Daoy (cell line): ENCODE measurements around the gene ALDH1A2. TPM values are rescaled to one million over a fixed set of nuclear protein-coding genes. Genes with fewer than 3 reads are reported as not detected.

ENCODE experiments used
- DNase-seq: peaks from one replicate; pipeline ENCODE4 v3.0.0-alpha.2; 2015; ENCODE audit warnings: low read depth
- total RNA-seq: library from RNA; depleted of rRNA; stranded (reverse); fragments of >200 nt; shearing (Covaris generic); gene quantifications from 2 replicates; pipeline ENCODE4 v1.2.3, GENCODE V29; 2014

ALDH1A2 gene
- total RNA-seq, 1 experiment from 2014 or later, result not detected

DNA sequence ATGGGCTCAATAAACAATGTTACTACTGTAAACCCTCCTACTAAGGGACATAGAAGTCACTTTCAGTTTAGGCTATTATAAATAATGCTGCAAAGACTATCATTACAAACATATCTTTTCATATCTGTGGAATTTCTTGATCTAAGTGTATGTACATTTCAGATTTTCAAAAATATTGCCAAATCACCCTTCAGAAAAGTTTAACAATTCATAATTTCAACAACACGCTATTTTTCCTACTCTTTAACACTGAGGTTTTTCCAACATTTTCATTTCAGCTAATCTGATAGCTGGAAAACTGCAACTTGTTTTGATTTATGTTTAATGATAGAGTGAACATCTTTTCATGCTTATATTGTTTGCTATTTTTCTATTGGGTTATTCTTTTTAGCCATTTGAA lies 69.0 kb downstream of the ALDH1A2 start:
- DNase-seq, result no peak

DNA sequence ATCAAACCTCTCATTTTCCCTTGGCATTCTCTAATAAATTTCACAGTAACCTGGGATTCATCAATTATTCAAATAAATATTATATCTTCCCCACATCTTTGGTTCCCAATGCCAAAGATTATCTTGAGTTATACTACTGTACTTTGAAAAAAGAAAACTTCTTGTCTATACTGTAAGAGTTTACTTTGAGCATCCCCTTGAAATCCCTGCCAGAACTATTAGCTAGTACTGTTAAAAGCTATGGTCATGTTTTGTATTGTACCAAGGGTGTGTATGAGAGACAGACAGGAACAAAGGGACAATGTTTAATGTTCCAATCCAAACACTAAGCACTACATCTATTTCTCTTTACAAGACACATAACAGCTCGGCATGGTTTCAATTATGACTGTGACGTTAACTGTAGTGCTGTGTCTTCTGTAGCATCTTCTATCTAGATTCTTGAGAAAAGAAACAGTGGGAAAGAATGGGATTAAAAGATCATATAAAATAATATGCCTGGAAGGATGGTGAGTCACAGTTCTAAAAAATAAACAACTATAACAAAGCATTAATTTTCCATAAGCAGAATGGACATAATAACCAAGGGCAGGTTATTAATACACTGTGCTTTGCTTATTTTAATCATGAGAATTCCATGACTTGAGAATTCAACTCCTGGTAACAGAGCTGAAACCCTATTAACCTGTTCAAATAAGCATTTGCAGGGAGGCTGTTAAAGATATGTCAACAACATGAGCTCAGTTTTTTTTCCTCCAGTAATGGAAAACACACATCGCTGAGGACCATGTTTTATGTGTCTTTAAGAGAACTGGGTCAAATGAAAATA lies 71.1 kb downstream of the ALDH1A2 start:
- no peak for DNase-seq

DNA sequence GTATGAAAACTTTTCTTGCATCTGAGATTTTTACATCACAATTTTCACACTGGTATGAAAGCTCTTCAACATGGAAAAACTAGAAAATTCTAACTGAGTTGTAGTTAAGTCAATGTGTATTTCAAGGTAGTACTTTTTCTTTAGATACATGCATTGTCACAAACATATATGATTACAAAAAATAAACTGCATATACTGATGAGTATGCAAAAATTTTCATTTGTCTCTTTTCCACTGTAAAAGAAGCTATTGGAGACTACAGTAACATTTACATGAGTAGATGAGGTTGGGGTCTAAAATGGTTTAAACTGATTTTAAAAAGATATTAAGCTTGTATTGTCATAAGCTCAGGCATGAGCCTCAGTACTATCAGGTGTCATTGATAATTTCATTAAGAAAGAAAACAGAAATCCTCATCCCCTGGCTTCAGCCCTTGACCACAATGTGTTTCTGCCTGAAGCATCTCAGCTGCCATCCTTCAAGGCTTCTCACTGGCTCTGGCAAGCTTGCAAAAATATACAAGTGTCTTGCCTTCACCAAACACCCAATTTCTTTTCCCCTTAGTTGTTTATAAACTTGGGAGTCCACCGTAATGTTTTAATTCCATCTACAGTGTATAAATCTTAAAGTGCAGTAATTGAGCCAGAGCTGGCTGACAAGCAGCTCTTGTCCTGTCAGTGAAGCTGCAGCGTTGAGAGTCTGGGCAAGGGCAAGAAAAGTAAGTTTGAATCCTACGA lies 71.9 kb downstream of the ALDH1A2 start:
- DNase-seq, result no peak

DNA sequence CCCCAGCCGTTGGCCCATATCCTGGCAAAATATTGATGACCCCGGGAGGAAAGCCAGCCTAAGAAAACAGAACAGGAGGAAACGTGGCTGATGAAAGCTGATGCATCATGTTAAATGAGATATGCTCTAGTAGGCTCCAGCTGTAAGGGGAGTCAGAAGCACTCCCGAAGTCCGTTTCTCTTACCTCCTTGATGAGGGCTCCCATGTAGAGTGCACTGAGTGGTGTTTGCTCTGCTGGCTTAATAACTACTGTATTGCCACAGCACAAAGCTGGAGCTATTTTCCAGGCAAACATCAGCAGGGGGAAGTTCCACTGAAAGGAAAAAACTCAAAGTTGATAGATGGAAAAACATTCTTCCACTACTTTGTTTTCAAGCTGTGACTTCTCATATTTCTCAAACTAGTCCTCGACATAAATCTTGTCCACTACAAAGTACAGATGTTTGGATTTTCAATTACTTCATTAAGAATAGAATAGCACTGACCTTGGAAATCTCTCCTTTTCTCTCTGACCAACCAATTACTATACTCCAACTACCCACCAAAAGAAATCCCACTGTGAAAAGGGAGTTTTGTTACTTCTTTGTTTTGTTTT lies 72.7 kb downstream of the ALDH1A2 start:
- no peak for DNase-seq

DNA sequence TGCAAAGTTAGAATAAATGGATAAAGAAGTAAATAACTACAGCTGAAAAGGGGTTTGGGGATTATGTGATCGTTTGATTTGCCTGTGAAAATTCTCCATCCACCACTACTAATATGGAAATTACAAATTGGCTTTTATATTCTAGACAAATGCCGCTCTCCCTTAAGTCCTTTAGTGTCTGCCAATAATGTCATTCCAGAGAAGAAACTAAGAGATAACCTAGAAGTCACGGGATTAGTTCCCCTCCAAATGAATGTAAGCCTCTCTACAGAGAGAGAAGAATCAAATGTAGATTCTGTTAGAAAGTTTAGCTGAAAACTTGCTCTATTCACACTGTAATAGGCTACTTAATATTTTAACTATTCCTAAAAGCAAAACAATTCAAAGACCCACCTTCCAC lies 92.0 kb downstream of the ALDH1A2 start:
- DNase-seq, result no peak

DNA sequence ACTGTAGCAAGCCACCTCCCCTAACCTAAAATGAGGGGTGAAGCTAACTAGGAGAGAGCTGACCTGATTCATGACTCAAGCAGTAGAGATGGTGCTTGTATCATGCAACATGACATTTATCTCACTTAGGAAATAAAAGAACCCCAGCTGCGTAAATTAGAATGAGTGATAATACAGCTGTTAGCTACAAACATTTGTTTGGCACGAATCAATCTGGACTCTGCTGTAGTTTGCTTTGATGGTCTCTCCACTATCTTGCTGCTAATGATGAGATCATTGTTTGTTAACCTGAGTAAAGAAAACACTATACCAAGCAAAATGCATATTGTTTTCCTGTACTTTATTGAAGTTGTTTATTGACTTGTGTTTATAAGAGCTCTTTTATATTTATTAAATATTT lies 92.6 kb downstream of the ALDH1A2 start:
- DNase-seq, result no peak

DNA sequence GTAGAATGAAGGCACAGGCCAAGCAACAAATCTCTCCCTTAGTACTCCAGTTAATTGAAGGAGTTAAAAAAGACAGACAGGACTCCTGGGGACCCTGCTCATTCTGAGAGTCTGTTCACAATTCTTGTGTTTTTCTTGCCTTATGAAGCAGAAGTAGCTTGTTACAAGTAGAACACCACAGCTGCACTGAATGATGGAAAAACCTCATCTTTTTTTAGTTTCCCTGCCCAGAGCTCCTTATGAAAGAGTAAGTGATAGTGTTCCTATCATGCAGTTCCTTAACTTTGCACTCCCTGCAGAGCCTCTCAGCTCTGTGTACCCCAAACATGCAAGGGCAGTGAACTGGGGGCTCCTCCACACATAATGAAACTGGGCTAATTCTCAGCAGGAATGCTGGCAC lies 95.5 kb downstream of the ALDH1A2 start:
- no peak for DNase-seq

DNA sequence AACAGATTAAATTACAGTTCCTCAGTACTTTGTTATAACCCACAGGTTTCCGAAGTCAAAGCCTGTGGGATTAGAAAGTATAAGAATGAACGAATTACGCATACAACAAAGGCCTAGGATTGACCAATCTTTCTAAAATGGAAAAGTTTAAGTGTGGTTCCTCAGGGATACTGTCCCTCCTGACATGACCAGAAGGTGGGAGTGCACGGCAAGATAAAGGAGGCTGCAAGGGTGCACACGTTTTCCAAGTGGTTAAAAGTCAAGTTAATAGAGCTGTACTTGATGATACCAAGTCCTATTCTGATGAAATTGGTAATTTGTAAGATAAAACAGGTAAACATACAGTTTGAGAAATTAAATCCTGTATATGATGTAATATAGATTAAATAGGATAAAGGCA lies 96.2 kb downstream of the ALDH1A2 start:
- DNase-seq, result peak; percentile 10

DNA sequence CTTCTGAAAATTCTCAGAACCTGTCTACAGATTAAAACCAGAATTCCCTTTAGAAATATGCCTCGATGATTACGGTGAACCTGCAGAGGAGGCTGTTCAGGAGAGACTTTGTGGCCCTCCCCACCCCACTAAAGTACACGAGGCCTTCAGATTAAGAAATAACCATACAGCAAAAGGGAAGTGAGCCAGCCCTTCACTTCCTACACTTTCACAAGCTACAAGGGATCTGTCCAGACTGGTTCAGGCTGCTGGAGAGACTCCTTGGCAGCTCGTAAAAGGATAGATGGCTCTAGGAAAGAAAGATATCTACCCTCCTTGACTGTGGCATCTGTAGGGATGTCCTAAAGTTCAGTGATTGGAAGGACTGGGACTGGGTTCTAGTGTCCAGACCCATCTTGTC lies 102.6 kb downstream of the ALDH1A2 start:
- DNase-seq, result no peak

DNA sequence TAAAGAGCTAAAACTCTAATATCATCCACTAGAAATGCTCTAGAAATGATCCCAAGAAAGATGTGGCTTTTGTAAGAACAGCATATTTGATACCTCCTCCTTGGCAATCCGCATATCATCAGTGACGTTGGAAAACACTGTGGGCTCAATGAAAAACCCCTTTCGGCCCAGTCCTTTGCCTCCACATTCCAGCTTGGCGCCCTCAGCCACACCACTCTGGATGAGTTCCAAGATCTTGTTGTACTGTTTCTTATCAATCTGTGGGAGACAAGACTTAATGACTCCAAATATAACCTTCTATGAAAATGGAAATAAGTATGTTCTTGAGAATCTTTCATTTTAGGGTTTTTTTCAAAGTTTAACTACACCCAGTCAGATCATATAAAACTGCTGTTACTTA lies 103.6 kb downstream of the ALDH1A2 start:
- DNase-seq, result no peak

DNA sequence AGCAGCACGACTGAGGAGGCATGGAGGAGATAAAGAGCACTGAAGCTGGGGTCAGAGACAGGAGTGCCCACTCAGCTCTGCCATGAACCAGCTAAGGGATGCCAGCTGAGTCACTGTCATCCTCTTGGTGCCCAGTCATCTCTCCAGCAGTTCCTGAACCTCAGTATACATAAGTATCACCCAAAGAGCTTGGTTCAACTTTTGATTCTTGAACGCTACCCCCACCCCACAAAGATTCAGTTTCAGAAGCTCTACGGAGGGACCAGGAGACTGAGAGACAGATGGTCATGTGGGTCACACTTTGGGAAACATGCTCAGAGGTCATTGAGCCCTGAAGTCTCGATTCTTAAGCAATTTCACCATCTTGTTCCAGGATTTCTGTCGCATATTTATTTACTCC lies 108.4 kb downstream of the ALDH1A2 start:
- DNase-seq, result no peak

DNA sequence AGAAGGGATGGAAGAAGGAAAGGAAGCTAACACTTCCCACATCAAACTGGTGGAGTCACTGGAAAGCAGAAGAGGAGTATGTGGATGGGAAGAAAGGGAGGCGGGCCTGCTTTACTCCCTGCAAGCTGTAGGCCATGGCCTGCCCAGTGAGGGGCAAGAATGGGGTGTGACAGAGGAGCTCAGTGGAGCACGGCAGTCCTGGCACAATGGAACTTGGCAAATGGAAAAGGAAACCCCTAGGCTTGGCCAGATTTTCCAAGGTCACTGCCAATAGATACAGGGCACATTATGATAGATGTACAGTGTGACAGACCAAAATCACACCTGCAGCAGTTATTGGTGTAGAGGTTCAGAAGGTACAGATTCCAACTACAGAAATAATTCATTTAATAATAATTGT lies 111.6 kb downstream of the ALDH1A2 start:
- DNase-seq, result no peak

DNA sequence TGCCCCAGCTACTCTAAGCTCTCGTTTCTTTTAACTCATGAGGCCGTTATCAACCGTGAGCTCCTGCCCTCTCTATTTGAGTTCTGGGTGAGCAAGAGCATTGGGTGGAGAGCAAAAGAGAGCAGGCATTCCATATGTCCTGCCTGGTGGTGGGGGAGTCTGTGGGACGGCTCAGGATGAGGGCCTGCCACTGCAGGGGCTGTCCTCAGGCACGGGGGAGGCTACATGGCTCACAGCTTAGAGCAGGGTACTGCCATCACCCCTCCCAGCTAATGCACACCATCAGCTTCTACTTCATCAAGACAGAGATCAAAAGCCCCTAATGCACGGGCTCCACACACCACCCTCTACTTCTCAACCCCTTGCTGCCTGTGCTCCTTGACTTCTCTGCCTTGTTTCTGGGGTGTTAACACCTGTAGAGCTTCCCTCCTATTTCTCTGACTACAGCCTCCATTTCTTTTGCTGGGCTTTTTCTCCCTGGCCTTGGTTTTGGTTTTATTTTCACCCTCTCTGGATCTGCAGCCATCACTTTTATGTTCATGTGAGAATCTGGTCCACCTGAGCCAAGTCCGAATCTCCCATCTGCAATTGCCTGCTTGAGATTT lies 114.1 kb downstream of the ALDH1A2 start:
- no peak for DNase-seq

DNA sequence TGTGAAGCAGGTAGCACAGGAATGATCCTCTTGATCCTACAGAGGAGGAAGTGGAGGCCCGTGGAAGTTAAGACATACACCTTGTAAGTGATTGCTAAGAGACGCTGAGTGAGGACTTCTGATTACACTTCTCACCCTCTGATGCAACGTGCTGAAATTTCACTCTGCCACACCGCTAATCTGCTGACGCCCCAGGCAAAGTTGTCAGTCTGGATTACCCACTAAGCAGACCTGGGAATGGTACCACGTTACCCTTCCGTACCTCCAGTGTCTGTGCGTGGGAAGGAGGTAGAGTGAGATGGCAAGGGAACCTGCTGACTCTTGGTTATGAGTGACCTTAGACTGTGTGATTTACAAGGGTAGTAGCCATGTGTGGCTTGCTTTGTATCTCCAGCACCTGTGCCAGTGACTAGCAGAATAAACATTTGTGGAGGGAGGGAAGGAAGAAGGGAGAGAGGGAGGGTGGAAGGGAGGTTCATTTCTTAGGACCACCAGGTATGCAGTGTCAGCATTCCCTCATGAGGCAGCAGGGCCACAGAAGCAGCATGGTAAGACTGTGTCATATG lies 115.0 kb downstream of the ALDH1A2 start:
- no peak for DNase-seq

DNA sequence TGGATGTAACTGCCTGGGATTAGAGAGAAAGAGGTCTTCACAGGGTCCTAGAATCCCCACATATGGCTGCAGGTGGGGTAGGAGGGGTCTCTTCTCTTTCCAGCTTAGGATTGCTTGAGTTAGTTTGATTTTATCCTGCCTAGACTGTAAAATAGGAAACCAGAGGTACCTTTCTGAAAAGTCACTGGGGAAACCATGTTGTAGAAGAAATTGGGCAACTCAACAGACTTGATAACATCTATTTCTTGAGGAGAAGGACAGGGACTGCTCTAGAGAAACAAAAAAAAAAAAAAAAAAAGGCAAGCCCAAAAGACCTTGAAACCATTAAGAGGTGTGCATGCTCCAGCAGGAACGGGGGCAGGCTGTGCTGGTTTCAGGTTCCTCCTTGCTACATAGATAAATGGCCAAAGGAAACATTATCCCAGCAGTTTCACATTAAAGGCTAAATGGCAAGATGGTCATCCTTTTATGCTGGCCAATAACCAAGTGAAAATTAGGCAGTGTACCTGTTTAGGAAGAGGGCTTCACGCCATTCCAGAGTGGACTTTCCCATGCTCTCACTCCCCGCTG lies 116.1 kb downstream of the ALDH1A2 start:
- DNase-seq, result no peak

DNA sequence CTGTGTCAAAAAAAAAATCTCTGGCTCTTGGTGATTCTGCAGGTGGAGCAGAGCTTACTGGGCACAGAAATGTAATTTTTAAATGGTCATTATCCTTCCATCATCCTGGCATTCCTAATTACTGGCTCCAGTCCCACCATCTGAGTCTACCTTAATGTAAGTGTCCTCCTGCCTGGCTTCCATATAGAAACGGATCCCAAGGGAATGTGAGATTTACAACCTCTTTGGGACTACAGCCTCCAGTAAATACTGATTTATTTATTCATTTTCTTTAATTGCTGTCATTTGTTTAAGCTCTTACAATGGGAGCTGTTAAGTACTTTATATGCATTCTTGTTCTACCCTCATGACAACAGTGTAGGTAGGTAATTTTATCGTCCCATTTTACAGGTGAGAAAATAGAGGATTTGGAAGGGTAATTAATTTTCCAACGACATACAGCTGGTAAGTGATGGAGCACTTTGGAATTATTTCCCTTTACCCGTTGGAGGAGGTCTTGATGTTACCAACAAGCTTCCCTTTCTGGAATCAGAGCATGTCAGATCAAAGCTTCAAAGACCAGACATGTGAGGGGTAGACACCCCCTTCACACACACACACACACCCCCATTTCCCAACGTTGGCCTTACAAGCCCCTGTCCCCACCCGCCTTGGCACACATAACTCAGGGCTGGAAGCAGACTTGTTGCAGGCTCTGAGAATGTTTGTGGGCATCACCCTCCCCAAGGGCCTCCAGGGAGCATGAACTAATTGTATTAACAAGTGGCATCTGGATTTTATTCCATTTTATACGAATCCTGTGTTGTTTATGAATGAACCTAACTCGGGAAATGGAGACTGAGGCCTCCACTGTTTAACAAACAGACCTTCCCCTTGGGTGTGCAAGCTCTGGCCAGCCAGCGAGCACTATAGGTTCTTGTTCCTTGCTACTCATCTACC lies 116.9 kb downstream of the ALDH1A2 start:
- no peak for DNase-seq

DNA sequence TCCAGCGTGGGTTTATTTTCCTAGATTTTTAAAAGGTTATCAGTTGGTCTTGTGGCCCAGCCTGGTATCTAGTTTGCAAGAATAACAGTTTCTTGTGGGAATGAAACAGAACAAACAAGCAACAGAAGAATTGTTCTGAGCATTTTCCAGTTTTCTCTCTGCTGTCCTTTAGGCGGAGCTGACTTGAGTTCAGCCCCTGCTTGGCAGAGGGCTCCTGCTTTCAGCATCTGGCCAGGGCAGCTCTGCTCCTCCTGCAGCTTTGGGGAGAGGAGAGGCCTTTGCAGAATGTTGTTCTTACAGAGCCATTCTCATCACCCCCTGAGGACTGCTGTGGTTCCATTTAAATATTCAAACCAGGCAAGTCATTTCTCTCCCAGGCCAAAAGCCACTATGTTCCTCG lies 117.7 kb downstream of the ALDH1A2 start:
- DNase-seq, result no peak

DNA sequence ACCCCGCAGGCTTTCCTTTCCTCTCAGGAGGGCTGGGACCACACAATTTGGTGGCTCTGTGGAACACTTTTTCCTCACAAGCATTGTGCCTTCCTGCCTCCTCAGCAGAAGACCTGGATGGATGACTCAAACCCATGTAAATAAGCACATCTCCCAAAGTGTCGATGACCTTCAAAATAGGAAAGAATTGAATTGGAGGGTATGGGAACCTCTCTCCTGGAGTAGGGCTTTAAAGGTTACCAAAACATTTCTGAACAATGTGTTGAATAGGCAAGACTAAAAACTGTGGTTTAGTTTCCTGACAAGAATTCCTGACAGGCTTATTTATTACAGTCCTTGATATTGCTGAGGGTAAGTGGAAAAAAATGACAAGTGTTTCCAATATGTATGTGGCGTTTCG lies 118.2 kb downstream of the ALDH1A2 start:
- DNase-seq, result no peak

DNA sequence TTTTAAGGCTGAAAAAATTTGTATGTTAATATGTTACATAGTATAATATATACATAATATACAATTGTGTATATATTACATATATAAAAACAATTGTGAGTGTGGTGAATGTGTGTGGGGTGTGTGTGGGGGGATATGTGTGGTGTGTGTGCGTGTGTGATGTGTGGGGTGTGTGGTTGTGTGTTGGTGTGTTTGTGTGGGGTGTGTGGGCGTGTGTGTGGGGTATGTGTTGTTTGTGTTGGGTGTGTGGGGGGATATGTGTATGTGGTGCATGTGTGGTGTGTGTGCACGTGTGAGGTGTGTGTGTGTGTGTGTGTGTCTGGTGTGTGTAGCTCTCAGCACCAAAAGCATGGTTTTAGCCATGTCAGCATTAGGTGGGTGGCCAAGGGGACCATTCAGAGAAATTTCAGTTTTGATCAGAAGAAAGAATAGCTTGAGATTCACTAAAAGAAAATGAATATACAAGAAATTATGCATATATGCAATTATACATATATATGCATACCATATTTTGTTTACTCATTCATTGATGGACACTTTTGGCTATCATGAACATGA lies 118.9 kb downstream of the ALDH1A2 start:
- no peak for DNase-seq

DNA sequence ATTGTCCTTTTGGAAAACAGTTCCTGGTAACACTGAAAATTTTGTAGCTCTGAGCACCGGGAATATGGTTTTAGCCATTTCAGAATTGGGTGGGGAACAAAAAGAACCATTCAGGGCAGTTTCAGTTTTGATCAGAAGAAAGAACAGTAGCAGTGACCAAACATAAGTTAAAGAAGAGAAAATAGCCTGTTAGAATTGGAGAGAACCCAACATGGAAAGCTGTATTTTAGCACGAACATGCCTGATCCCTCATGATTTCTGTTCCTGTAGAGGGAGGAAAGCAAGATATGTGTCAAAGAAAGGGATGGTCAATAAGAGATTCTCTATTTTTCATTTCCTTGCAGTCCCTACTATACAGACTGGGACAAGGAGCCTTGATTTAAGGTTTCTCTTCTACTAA lies 119.9 kb downstream of the ALDH1A2 start:
- no peak for DNase-seq
